ENCODE data around the gene NCAM2.

The NCAM2 gene

GRCh38 chr21:21238629-21239400 is 240.6 kb downstream of the NCAM2 start:
- no peak for TF ChIP-seq CTCF (IDR thresholded peaks at IDR 0.05; ENCODE audit: control insufficient read depth, insufficient read depth, low read depth, low read length, missing control alignments)
- no peak overlapping the region for H3K4me3 ChIP-seq (ENCODE audit: control insufficient read depth, low read depth, low read length)
- DNase-seq (ENCODE audit: low read depth) = no peak

GRCh38 chr21:21241391-21241790 is 243.2 kb downstream of the NCAM2 start:
- no peak for DNase-seq (ENCODE audit: low read depth)
- H3K4me3 ChIP-seq (ENCODE audit: control insufficient read depth, low read depth, low read length) = no peak overlapping the region
- TF ChIP-seq CTCF (IDR thresholded peaks at IDR 0.05; ENCODE audit: control insufficient read depth, insufficient read depth, low read depth, low read length, missing control alignments) = no peak

- DNase-seq (ENCODE audit: low read depth) = no peak
- H3K4me3 ChIP-seq (ENCODE audit: control insufficient read depth, low read depth, low read length) = no peak overlapping the region
- no peak for TF ChIP-seq CTCF (IDR thresholded peaks at IDR 0.05; ENCODE audit: control insufficient read depth, insufficient read depth, low read depth, low read length, missing control alignments)
These were observed 247.8 kb downstream of the NCAM2 start for GRCh38 chr21:21246007-21246406.

GRCh38 chr21:21247424-21247823 is 249.2 kb downstream of the NCAM2 start:
- no peak overlapping the region for H3K4me3 ChIP-seq (ENCODE audit: control insufficient read depth, low read depth, low read length)
- no peak for TF ChIP-seq CTCF (IDR thresholded peaks at IDR 0.05; ENCODE audit: control insufficient read depth, insufficient read depth, low read depth, low read length, missing control alignments)
- DNase-seq (ENCODE audit: low read depth) = no peak

- no peak overlapping the region for H3K4me3 ChIP-seq (ENCODE audit: control insufficient read depth, low read depth, low read length)
- TF ChIP-seq CTCF (IDR thresholded peaks at IDR 0.05; ENCODE audit: control insufficient read depth, insufficient read depth, low read depth, low read length, missing control alignments) = no peak
- no peak for DNase-seq (ENCODE audit: low read depth)
These were observed 263.8 kb downstream of the NCAM2 start for GRCh38 chr21:21262048-21262447.

- no peak overlapping the region for H3K4me3 ChIP-seq (ENCODE audit: control insufficient read depth, low read depth, low read length)
- no peak for TF ChIP-seq CTCF (IDR thresholded peaks at IDR 0.05; ENCODE audit: control insufficient read depth, insufficient read depth, low read depth, low read length, missing control alignments)
- no peak for DNase-seq (ENCODE audit: low read depth)
These were observed 269.9 kb downstream of the NCAM2 start for GRCh38 chr21:21268061-21268471.

Measured in AG09309 (cell line).